ENCODE data around the gene POLD3.

POLD3 gene

DNA sequence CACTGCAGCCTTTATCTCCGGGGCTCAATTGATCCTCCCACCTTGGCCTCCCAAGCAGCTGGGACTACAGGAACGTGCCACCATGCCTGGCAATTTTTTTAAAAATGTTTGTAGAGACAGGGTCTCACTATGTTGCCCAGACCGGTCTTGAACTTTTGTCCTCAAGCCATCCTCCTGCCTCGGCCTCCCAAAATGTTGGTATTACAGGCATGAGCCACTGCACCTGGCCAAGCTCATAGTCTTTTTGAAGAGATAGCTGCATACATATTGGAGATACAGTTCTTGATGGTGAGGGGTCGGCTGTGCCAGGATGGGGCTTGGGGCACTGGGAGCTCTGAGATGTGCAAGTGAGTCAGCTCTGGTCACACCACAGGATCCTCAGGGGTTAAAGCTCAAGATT lies 85.7 kb downstream of the POLD3 start:
- TF ChIP-seq, protein P1, sequence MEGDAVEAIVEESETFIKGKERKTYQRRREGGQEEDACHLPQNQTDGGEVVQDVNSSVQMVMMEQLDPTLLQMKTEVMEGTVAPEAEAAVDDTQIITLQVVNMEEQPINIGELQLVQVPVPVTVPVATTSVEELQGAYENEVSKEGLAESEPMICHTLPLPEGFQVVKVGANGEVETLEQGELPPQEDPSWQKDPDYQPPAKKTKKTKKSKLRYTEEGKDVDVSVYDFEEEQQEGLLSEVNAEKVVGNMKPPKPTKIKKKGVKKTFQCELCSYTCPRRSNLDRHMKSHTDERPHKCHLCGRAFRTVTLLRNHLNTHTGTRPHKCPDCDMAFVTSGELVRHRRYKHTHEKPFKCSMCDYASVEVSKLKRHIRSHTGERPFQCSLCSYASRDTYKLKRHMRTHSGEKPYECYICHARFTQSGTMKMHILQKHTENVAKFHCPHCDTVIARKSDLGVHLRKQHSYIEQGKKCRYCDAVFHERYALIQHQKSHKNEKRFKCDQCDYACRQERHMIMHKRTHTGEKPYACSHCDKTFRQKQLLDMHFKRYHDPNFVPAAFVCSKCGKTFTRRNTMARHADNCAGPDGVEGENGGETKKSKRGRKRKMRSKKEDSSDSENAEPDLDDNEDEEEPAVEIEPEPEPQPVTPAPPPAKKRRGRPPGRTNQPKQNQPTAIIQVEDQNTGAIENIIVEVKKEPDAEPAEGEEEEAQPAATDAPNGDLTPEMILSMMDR (conservative IDR thresholded peaks at IDR 0.05; ENCODE audit: low read length): no peak
- no peak overlapping the region for H3K4me3 ChIP-seq (ENCODE audit: low read length)
- no peak for DNase-seq (ENCODE audit: low read depth)

DNA sequence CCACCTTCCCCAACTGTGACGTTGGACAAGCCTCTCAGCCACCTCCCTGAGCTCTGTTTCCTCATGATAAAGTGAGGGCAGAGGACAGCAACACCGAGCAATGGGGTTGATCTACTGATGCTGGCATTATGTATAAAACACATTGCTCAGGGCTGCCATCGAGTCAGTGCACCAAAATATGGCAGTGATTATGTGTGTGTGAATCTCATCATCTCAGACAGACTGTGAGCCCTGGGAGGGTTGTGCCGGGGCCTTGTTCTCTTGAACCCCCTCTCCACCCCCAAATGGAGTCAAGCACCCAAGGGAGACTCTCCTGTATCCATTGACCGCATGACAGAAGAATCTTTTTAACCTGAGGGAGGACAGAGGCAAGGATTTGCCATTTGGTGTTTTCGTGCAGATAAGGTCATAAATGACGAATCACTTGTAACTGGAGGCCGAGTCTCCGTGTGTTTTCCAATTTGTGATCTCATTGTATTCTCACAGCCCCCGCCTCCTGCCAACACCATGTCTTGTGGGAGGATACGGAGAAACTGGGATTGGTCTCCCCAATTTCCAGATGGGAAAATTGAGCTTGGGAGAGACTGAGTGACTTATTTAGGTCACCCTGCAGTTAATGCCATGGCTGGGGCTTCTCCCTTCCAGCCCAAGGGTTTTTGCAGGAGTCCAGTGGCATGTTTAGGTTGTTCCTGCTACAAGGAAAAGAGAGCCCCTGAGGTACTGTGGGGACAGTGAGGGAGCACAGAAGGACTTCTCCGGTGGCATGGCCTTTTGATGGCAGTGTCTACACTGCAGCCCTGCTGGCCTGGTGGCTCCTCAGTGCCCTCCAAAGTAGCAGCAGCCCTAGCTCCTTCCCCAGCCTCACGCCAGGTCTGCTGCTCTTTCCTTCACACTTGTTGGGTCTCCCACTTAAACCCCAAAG lies 86.5 kb downstream of the POLD3 start:
- DNase-seq (ENCODE audit: low read depth): no peak
- H3K4me3 ChIP-seq (ENCODE audit: low read length): no peak overlapping the region
- TF ChIP-seq, protein P1 (conservative IDR thresholded peaks at IDR 0.05; ENCODE audit: low read length): no peak

DNA sequence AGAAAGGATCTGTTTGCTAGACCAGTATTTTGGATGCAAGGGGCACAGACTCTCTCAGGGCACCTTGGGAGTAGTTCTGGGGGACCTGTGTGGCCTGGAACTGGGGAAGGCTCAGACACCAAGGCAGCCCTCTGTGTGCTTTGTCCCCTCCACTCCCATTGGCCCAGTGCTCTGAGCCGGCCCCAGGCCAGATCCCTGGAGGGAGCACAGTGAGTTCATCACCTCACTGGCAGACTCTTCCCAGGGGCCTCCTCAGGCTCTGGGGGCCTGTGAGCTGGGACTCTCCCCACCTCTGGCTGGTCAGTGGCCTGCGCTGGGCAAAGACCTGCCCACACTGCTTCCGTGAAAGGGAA lies 87.1 kb downstream of the POLD3 start:
- H3K4me3 ChIP-seq (ENCODE audit: low read length): no peak overlapping the region
- no peak for DNase-seq (ENCODE audit: low read depth)
- TF ChIP-seq, protein P1 (conservative IDR thresholded peaks at IDR 0.05; ENCODE audit: low read length): no peak

DNA sequence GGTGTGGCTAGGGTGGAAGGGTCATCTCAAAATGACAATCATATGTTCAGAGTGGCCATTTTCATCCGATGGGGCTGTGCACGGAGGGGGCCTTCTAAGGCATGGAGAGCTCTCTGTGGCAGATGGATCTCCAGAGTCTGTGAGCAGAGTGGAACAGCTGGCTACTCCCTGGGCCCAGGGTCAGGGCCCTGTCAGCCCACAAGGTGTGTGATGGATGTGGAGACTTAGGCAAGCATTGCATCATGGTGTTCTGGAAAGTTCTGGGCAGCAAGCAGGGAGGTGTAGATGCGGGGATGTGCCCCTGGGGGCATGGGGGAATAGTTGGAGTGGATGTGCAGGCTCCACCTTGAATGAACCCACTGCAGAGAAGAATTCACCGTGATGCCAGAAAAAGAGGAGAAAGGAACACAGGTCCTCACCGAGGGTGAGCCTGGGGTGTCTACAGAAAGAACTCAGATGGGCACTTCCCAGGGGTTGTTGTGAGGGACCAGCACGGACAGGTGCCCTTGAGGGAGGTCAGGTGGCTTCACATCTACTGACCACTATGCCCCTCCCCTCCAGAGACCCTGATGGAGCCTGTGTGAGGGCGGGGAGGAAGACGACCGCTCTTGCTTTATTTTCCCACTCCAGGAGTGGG lies 87.8 kb downstream of the POLD3 start:
- TF ChIP-seq, protein P1 (conservative IDR thresholded peaks at IDR 0.05; ENCODE audit: low read length): no peak

DNA sequence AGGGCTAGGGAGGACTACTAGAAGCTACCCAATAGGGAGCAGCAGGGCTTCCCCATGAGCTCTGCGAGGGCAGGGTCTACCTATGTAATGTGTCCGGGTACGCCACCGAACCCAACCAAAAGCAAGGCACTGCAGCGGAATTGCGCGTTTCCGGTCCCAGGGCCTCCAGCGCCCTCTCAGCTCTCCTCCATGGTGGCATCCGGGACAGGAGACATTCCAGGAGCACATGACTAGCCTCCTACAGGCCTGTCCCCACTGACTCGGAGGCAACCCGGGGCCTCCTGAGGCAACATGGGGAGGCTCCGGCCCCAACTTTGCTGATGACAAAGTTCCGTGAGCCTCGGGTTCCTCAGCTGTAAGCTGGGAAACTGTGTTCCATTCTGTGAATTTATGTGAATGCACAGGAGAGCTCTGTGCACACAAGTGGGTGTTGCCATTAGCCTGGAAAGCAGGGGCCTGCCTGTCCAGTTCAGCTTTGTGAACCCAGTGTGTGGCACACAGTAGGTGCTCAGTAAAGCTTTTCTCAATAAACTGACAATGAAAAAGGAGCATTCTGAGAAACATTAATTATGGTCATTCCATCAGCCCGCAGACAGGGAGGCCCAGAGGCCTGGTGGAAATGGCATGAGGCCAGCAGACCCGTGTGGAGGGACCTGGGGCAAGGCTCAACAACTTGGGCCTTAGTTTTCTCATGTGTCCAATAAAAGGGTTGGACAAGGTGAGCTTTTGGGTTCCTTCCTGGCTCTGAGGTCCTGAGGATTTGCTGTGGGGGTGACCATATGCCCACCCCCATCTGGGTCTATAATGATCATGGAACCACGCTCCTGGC lies 88.5 kb downstream of the POLD3 start:
- H3K4me3 ChIP-seq (ENCODE audit: low read length): no peak overlapping the region
- TF ChIP-seq, protein P1 (conservative IDR thresholded peaks at IDR 0.05; ENCODE audit: low read length): no peak
- no peak for DNase-seq (ENCODE audit: low read depth)

More for the DNA sequence above, 87.8 kb downstream of the POLD3 start:
- no peak overlapping the region for H3K4me3 ChIP-seq (ENCODE audit: low read length)
- no peak for DNase-seq (ENCODE audit: low read depth)

DNA sequence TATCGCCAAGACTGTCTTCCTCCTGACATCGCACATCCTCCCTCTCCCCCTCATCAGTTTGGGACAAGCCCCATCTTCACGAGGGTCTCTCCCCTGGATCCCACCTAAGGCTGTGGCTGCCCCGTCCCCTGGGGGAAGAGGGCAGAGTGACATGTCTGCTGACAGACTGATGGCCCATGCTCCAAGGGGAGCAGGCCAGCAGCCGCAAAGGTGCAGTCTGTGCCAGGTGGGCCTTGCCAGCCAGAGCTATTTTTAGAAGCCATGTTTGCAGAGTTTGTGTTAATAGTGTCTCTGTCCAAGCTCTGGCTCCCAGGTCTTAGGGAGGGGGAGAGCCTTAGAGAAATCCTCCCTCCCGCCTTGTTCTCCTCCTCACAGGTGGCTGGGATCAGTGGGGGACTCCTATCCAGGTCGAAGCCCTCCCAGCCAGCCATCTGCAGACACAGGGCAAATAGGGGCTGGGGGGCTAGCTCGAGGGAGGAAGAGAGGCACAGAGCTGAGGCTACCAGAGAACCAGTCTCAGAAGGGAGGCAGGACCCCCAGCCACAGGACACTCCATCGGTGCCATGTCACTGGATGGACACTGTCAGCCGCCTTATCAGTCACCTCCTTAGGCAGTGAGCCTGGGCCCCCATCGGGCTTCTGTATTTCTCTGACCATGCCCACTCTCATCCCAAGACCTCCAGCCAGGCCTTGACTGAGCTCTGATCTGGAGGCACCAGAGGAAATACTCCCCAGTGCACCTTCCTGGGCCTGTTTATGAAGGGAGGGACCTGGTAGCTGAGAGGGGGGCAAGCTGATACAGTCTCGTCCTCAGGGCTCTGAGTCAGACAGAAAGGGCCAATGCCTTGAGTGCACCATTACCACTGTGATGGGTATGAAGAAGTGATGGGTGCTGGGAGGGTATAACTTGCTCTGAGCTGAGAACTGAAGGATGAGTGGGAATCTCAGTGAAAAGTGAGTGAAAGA lies 89.6 kb downstream of the POLD3 start:
- TF ChIP-seq, protein P1 (conservative IDR thresholded peaks at IDR 0.05; ENCODE audit: low read length): no peak
- DNase-seq (ENCODE audit: low read depth): no peak
- H3K4me3 ChIP-seq (ENCODE audit: low read length): no peak overlapping the region
